Gastroesophageal sphincter (tissue), 3 donors: Measurements from ENCODE around the gene AMER3.
"Not testable (repeated sequence)": the region's sequence is repeated elsewhere in the genome, so short reads cannot be mapped to it uniquely, and the experiment has no call there.

Source experiments
- CTCF ChIP-seq, 4 experiments: fragments of 200-600 bp in 2 of 4; fragments of 450-650 bp in 2 of 4; sonication (generic) in 1 of 4; IDR thresholded peaks; one replicate each; pipeline ENCODE4 v1.5.1; 2017 to 2019; ENCODE audit warnings: antibody characterized with exemption in 4 of 4, mild to moderate bottlenecking in 2 of 4, moderate library complexity in 2 of 4
- EP300 ChIP-seq: sonication (generic); formaldehyde crosslinking; IDR thresholded peaks from one replicate; pipeline ENCODE4 v1.6.1; 2017; ENCODE audit warnings: antibody characterized with exemption, mild to moderate bottlenecking
- POLR2A ChIP-seq, 2 donors: fragments of 450-650 bp; IDR thresholded peaks; one replicate each; pipeline ENCODE4 v1.6.1; 2017; ENCODE audit warnings: antibody characterized with exemption in 2 of 2, mild to moderate bottlenecking in 2 of 2, moderate library complexity in 1 of 2

- TF ChIP-seq EP300; POLR2A (IDR thresholded peaks at IDR 0.05); CTCF (IDR thresholded peaks at IDR 0.05): not testable (repeated sequence)
These were observed 40.5 kb upstream of the AMER3 start for GRCh38 chr2:130714795-130715194.
